Body of pancreas (tissue), 4 donors: ENCODE measurements around the gene PTOV1.

ENCODE experiments used
- POLR2A ChIP-seq, 3 donors: fragments of 450-650 bp; IDR thresholded peaks; one replicate each; pipeline ENCODE4 v1.6.1; 2016; ENCODE audit warnings: antibody characterized with exemption in 3 of 3, mild to moderate bottlenecking in 2 of 3
- TF ChIP-seq, protein P1 (sequence below), 7 experiments: fragments of 450-650 bp in 4 of 7; fragments of 200-600 bp in 3 of 7; sonication (generic) in 3 of 7; IDR thresholded peaks; one replicate each; pipeline ENCODE4 v1.5.1; 2016 to 2019; ENCODE audit warnings: antibody characterized with exemption in 7 of 7

GRCh38 chr19:49887037-49887664 is 36.2 kb downstream of the PTOV1 start:
- TF ChIP-seq, protein P1, sequence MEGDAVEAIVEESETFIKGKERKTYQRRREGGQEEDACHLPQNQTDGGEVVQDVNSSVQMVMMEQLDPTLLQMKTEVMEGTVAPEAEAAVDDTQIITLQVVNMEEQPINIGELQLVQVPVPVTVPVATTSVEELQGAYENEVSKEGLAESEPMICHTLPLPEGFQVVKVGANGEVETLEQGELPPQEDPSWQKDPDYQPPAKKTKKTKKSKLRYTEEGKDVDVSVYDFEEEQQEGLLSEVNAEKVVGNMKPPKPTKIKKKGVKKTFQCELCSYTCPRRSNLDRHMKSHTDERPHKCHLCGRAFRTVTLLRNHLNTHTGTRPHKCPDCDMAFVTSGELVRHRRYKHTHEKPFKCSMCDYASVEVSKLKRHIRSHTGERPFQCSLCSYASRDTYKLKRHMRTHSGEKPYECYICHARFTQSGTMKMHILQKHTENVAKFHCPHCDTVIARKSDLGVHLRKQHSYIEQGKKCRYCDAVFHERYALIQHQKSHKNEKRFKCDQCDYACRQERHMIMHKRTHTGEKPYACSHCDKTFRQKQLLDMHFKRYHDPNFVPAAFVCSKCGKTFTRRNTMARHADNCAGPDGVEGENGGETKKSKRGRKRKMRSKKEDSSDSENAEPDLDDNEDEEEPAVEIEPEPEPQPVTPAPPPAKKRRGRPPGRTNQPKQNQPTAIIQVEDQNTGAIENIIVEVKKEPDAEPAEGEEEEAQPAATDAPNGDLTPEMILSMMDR (IDR thresholded peaks at IDR 0.05): no peak
- TF ChIP-seq POLR2A (IDR thresholded peaks at IDR 0.05): no peak
